ENCODE data around the gene SLC10A3. TPM values are rescaled to one million over a fixed set of nuclear protein-coding genes. Genes with fewer than 3 reads are reported as not detected.

Gene SLC10A3
- total RNA-seq, 1 donor from 2014 or later, result 20.6 TPM

GRCh38 chrX:154519389-154519788 lies 29.0 kb upstream of the SLC10A3 start:
- no peak overlapping the region for H3K4me3 Mint-ChIP-seq (ENCODE audit: unreplicated experiment)
- H3K4me1 Mint-ChIP-seq (ENCODE audit: unreplicated experiment), result peaks cover 11% of the 10 kb centered on the region
- no peaks in the 10 kb centered on the region for H3K36me3 Mint-ChIP-seq (ENCODE audit: unreplicated experiment)
- DNase-seq (ENCODE audit: extremely low spot score, unreplicated experiment), result no peak
- H3K27me3 Mint-ChIP-seq (ENCODE audit: unreplicated experiment), result no peaks in the 10 kb centered on the region
- no peak overlapping the region for H3K27ac Mint-ChIP-seq (ENCODE audit: unreplicated experiment)
- TF ChIP-seq CTCF (IDR thresholded peaks at IDR 0.05), result no peak
- no peaks in the 10 kb centered on the region for H3K9me3 Mint-ChIP-seq (ENCODE audit: unreplicated experiment)

GRCh38 chrX:154517101-154517781 lies 26.8 kb upstream of the SLC10A3 start:
- Mint-ChIP-seq H3K9me3 (ENCODE audit: unreplicated experiment) (no peaks in the 10 kb centered on the region), H3K36me3 (ENCODE audit: unreplicated experiment) (no peaks in the 10 kb centered on the region), H3K27me3 (ENCODE audit: unreplicated experiment) (no peaks in the 10 kb centered on the region), H3K4me1 (ENCODE audit: unreplicated experiment) (peaks cover 13% of the 10 kb centered on the region), H3K27ac (ENCODE audit: unreplicated experiment) (no peak overlapping the region), H3K4me3 (ENCODE audit: unreplicated experiment) (no peak overlapping the region)
- TF ChIP-seq CTCF (IDR thresholded peaks at IDR 0.05), result no peak
- DNase-seq (ENCODE audit: extremely low spot score, unreplicated experiment), result no peak

- no peak for DNase-seq (ENCODE audit: extremely low spot score, unreplicated experiment)
- Mint-ChIP-seq H3K36me3 (ENCODE audit: unreplicated experiment) (no peaks in the 10 kb centered on the region), H3K4me1 (ENCODE audit: unreplicated experiment) (peaks cover 13% of the 10 kb centered on the region), H3K27me3 (ENCODE audit: unreplicated experiment) (no peaks in the 10 kb centered on the region), H3K9me3 (ENCODE audit: unreplicated experiment) (no peaks in the 10 kb centered on the region), H3K4me3 (ENCODE audit: unreplicated experiment) (peak overlapping the region; percentile 74), H3K27ac (ENCODE audit: unreplicated experiment) (peak overlapping the region; percentile 81)
- no peak for TF ChIP-seq CTCF (IDR thresholded peaks at IDR 0.05)
These were observed 26.2 kb upstream of the SLC10A3 start for GRCh38 chrX:154516656-154517100.

GRCh38 chrX:154515966-154516655 lies 25.7 kb upstream of the SLC10A3 start, which contains the start of gene FAM3A:
TSS of gene FAM3A (minus strand) at chrX:154516232. CDS start at chrX:154515772, 460 bp downstream.
- H3K9me3 Mint-ChIP-seq (ENCODE audit: unreplicated experiment), result no peaks in the 10 kb centered on the region
- H3K27ac Mint-ChIP-seq (ENCODE audit: unreplicated experiment), result peak within 1 kb of the TSS; percentile 81
- TF ChIP-seq CTCF (IDR thresholded peaks at IDR 0.05), result no peak
- H3K4me3 Mint-ChIP-seq (ENCODE audit: unreplicated experiment), result peak within 1 kb of the TSS; percentile 78
- DNase-seq (ENCODE audit: extremely low spot score, unreplicated experiment), result peak; percentile 97
- H3K4me1 Mint-ChIP-seq (ENCODE audit: unreplicated experiment), result peaks cover 13% of the 10 kb centered on the region
- H3K36me3 Mint-ChIP-seq (ENCODE audit: unreplicated experiment), result peaks cover 1% of the 10 kb centered on the region
- no peaks in the 10 kb centered on the region for H3K27me3 Mint-ChIP-seq (ENCODE audit: unreplicated experiment)

Data from osteocyte (in vitro differentiated cells).